Measurements from ENCODE around the gene GTF2A1L. TPM values are rescaled to one million over a fixed set of nuclear protein-coding genes. Genes with fewer than 3 reads are reported as not detected.

Gene GTF2A1L
- total RNA-seq, 2 experiments from 2014 or later: not detected

DNA sequence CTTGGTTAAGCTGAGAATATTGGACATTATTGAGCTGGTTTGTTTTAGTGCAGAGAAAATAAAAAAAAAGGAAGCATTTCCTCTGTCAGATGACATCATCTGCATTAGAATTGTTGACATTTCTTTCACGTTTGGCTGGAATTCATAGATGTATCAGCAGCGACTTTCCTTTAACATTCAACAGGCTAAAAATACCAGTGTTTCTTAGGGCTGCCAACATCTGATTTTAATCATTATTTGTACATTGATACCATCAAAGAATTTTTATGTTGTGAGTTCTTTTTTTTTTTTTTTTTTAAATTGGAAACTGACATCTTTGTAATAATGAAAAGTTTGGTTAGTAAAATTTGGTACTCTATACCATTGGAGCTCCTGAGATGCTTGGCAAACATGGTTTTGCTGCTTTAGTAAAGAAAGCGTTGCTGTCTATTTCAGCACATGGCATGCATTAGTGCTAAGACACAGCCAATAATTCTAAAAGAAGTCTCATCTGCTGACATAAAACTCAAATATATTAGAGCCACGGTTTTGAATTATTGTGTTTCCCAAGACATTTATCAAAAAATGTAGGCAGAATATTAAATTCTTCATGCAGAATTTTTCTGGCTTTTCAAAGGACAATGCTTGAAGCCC is 33.6 kb downstream of the GTF2A1L start:
- no peak for DNase-seq (ENCODE audit: low spot score)
- BruUV-seq (replicated peaks): no TSS peak
- intact Hi-C loops (cut with micrococcal nuclease; ENCODE audit: unreplicated experiment): no loop called here
- Histone ChIP-seq H3K4me3 (ENCODE audit: low read depth, low read length, poor library complexity, severe bottlenecking) (no peak overlapping the region), H3K27ac (ENCODE audit: low read depth, low read length, poor library complexity, severe bottlenecking) (no peak overlapping the region), H3K9me2 (ENCODE audit: insufficient read depth, low read length) (no peaks in the 10 kb centered on the region), H3K4me1 (ENCODE audit: insufficient read depth, low read length, poor library complexity, severe bottlenecking) (no peaks in the 10 kb centered on the region), H2AFZ (ENCODE audit: low read length) (no peak overlapping the region), H4K20me1 (ENCODE audit: insufficient read depth, low read length) (no peaks in the 10 kb centered on the region), H3K36me3 (ENCODE audit: insufficient read depth, low read length) (no peaks in the 10 kb centered on the region), H3K4me2 (ENCODE audit: low read length) (no peak overlapping the region), H3K9me3 (ENCODE audit: low read length) (no peaks in the 10 kb centered on the region), H3K79me2 (ENCODE audit: insufficient read depth, low read depth, low read length) (no peaks in the 10 kb centered on the region)
- ChIA-PET POLR2A (interaction anchor here (0.5 to 0.7 kb wide), 3 partner anchors 12 to 503 kb away, joined by 3 to 10 read pairs (median 3); partner anchors contain the start of gene FSHR), CTCF (ENCODE audit: unreplicated experiment) (no interaction called here)
- TF ChIP-seq EZH2phosphoT487 (IDR thresholded peaks at IDR 0.05; ENCODE audit: borderline replicate concordance, low read depth, low read length): no peak
- TF ChIP-seq, protein P1, sequence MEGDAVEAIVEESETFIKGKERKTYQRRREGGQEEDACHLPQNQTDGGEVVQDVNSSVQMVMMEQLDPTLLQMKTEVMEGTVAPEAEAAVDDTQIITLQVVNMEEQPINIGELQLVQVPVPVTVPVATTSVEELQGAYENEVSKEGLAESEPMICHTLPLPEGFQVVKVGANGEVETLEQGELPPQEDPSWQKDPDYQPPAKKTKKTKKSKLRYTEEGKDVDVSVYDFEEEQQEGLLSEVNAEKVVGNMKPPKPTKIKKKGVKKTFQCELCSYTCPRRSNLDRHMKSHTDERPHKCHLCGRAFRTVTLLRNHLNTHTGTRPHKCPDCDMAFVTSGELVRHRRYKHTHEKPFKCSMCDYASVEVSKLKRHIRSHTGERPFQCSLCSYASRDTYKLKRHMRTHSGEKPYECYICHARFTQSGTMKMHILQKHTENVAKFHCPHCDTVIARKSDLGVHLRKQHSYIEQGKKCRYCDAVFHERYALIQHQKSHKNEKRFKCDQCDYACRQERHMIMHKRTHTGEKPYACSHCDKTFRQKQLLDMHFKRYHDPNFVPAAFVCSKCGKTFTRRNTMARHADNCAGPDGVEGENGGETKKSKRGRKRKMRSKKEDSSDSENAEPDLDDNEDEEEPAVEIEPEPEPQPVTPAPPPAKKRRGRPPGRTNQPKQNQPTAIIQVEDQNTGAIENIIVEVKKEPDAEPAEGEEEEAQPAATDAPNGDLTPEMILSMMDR (conservative IDR thresholded peaks at IDR 0.05; ENCODE audit: low read length): no peak

DNA sequence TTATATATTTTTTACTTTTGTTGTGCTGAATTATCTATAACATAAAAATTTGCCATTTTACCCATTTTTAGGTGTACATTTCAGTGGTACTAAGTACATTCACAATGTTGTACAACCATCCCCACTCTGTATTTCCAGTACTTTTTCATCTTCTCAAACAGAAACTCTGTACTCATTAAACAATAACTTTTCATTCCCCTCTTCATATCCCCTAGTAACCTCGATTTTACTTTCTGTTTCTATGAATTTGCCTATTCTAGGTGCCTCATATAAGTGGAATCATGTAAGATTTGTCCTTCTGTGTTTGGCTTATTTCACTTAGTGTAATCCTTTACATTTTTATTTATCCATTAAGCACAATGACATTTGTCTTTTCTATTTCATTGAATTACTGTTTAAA is 51.3 kb downstream of the GTF2A1L start:
- no peak overlapping the region for H3K4me3 ChIP-seq (ENCODE audit: low read depth, low read length, poor library complexity, severe bottlenecking)
- H3K36me3 ChIP-seq (ENCODE audit: insufficient read depth, low read length): no peaks in the 10 kb centered on the region
- no peak for TF ChIP-seq EZH2phosphoT487 (IDR thresholded peaks at IDR 0.05; ENCODE audit: borderline replicate concordance, low read depth, low read length)
- TF ChIP-seq, protein P1 (conservative IDR thresholded peaks at IDR 0.05; ENCODE audit: low read length): no peak
- H3K79me2 ChIP-seq (ENCODE audit: insufficient read depth, low read depth, low read length): no peaks in the 10 kb centered on the region
- no peak for DNase-seq (ENCODE audit: low spot score)
- H2AFZ ChIP-seq (ENCODE audit: low read length): no peak overlapping the region
- H3K9me2 ChIP-seq (ENCODE audit: insufficient read depth, low read length): no peaks in the 10 kb centered on the region
- no peaks in the 10 kb centered on the region for H4K20me1 ChIP-seq (ENCODE audit: insufficient read depth, low read length)
- CTCF ChIA-PET (ENCODE audit: unreplicated experiment): no interaction called here
- H3K4me1 ChIP-seq (ENCODE audit: insufficient read depth, low read length, poor library complexity, severe bottlenecking): no peaks in the 10 kb centered on the region
- no peaks in the 10 kb centered on the region for H3K9me3 ChIP-seq (ENCODE audit: low read length)
- intact Hi-C loops (cut with micrococcal nuclease; ENCODE audit: unreplicated experiment): no loop called here
- POLR2A ChIA-PET: interaction anchor here (0.7 kb wide), 1 partner anchor 11 kb away, joined by 3 read pairs; no protein-coding TSS in a partner anchor
- H3K4me2 ChIP-seq (ENCODE audit: low read length): no peak overlapping the region
- no peak overlapping the region for H3K27ac ChIP-seq (ENCODE audit: low read depth, low read length, poor library complexity, severe bottlenecking)
- no TSS peak for BruUV-seq (replicated peaks)

DNA sequence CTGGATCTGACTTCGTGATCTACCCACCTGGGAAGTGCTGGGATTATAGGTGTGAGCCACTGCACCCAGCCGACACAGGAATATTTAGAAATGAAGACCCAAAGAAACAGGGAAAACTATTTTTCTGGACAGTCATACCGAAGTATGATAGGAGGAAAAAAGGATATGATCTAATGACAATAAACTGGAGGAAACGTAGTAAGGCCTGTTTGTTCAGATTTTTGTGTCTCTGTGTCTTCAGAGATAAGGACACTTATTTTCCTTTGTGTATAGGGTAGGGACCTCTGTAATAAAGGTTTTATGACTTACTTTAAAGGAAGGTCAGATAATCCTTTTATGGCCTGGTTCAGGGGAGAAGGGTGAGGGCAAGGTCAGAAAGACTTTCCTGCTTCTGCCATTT is 55.9 kb downstream of the GTF2A1L start:
- POLR2A ChIA-PET: no interaction called here
- H3K36me3 ChIP-seq (ENCODE audit: insufficient read depth, low read length): no peaks in the 10 kb centered on the region
- no peak overlapping the region for H3K4me3 ChIP-seq (ENCODE audit: low read depth, low read length, poor library complexity, severe bottlenecking)
- intact Hi-C loops (cut with micrococcal nuclease; ENCODE audit: unreplicated experiment): no loop called here
- BruUV-seq (replicated peaks): no TSS peak
- no peaks in the 10 kb centered on the region for H3K9me2 ChIP-seq (ENCODE audit: insufficient read depth, low read length)
- H3K79me2 ChIP-seq (ENCODE audit: insufficient read depth, low read depth, low read length): no peaks in the 10 kb centered on the region
- H3K9me3 ChIP-seq (ENCODE audit: low read length): no peaks in the 10 kb centered on the region
- no peak overlapping the region for H3K27ac ChIP-seq (ENCODE audit: low read depth, low read length, poor library complexity, severe bottlenecking)
- TF ChIP-seq, protein P1 (conservative IDR thresholded peaks at IDR 0.05; ENCODE audit: low read length): no peak
- TF ChIP-seq EZH2phosphoT487 (IDR thresholded peaks at IDR 0.05; ENCODE audit: borderline replicate concordance, low read depth, low read length): no peak
- CTCF ChIA-PET (ENCODE audit: unreplicated experiment): no interaction called here
- H2AFZ ChIP-seq (ENCODE audit: low read length): no peak overlapping the region
- no peak for DNase-seq (ENCODE audit: low spot score)
- no peaks in the 10 kb centered on the region for H4K20me1 ChIP-seq (ENCODE audit: insufficient read depth, low read length)
- H3K4me2 ChIP-seq (ENCODE audit: low read length): no peak overlapping the region
- no peaks in the 10 kb centered on the region for H3K4me1 ChIP-seq (ENCODE audit: insufficient read depth, low read length, poor library complexity, severe bottlenecking)
